Stimulated activated CD4-positive, alpha-beta T cell treated with anti-CD3 and anti-CD28 coated beads, Interleukin-1b, Interleukin-23, amount 100 ng/mL, for 24 hours (primary cell): ENCODE measurements around the gene NIPBL.
"Not testable (repeated sequence)": the region's sequence is repeated elsewhere in the genome, so short reads cannot be mapped to it uniquely, and the experiment has no call there.

Experiments used
- DNase-seq, 4 experiments: peaks; one replicate each; pipeline ENCODE4 v3.0.0-alpha.2; 2020; ENCODE audit warnings: low read depth in 4 of 4, low spot score in 1 of 4

The NIPBL gene

DNA sequence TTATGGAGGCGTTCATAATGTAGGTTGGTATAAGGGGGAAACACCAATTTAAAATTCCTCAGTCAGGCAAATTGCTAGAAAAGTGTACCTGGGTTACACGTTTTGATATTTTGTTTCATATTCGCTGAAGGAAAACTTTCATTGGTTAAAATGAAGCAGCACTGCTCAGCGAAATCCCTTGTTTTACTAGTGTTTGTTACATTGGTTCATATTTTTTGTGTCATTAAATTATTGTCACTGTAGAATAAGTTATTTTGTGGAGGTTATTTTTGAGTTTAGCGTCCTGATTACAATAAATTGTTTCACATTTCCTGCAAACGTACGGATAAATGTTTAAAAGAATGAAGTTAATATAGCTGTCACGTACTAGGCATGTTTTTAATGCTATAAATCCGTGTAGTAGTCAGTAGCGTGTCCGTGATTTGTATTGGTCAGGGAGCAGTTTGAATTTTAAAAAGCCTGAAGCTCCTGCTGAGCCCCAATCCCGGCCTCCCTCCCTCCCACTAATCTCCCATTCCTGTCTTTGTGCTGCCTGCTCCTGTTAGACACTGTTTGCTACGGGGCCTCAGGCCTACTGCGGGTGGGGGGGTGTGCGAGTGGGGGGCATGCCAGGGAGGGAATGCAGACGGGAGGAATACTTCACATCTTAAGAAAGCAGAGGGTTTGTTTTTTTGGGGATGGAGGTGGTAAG lies 2.0 kb downstream of the NIPBL start:
- DNase-seq: no peak

DNA sequence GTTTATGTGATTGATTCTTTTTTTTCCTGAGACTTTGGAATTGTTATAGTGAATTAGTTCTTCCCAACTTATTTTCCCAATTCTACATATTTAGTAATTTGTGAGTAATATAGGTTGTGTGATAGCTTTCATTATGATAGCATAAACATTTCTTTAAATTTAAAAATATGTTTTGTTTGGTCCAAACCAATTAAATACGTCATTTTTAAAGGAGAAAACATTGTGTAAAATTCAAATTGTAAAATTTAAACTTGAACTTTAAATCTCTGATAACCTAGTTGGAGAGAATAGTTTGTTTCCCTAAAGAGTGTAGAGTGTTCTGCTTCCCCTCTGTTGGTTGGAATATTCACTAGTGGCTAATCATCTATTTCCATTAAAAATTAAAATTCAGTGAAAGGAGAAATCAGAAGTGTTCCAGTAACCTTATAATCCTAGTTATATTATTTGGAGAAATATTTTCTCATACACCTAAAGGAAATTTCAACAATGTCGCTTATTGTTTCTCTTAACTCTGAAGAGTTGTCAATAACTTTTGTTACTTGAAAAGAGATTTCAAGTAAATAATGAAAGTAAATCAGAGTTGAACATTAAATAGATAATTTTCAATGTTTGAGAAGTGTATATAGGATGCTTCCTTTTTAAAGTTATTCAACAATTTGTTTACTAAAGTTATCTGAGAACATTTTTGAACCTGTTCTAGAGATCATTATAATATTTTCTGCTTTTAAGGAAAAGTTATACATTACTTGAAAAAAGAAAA lies 2.9 kb downstream of the NIPBL start:
- no peak for DNase-seq

DNA sequence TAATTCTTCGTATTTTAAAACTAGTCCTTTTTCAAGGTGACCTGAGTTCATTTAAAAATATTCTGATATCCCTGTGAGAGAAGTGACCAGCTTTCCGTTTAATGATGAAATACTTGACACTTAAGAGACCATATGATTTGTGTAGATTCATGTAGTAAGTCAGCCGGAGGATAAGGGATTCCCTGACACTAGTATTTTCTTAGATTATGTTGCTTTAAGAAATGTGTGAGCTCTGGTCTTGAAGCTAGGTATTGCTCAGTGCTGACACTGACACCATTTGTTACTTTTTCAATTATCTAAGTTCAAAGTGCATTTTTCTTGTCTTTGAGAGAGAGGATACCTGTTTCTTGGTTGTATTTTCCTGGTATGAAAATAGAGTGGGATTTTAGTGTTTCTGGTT lies 4.2 kb downstream of the NIPBL start:
- no peak for DNase-seq

DNA sequence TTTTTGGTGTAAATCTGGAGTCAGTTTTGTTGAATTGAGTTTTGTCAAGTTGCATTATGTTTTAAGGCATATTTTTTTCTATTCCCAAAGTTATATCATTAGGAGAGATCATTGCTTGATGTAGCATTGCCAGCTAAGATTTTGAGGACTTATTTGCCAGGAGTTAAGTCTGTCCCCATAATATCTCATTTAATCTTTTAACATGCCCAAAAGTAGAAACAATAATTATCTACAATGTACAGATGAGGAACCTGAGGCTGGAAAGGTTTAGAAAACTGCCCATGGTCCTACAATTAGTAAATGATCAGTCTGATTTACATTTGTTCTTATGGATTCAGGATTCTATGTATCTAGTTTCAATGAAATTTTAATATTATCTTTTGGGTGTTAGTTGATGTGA lies 4.7 kb downstream of the NIPBL start:
- no peak for DNase-seq

DNA sequence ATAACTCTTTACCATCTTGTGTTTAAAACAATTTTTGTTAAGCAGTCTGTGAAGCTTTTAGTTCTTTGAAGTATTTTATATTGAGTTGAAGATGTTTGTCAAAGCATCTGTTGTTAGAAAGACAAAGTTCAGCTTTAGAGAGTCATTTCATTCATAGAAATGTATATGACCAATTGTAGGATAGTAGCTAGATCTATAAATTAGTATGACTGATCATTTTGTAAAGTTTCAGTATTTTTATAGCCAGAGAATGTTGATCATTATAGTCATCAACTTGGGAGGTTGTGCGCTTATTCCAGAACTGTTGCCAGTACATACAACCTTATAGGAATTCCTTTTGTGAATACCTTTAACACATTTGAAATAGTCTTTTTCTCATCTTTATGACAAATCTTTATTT lies 5.2 kb downstream of the NIPBL start:
- no peak for DNase-seq

DNA sequence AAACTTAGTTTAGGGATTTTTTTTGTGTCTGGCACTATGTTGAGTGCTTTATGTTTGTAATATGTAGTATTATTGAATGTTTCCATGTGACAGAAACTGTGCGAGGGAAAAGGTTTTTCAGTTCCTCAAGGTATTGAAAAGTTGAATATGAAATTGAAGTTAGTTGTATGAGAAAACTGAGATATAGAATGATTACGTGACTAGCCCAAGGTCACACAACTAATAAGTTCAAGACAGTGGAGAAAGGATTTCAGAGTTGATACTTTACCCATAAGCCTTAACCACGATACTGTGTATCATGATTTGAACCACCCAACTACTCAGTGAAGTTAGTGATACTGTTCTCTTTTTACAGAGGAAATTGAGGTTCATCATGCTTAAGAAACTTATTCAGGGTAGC lies 5.7 kb downstream of the NIPBL start:
- DNase-seq: no peak

DNA sequence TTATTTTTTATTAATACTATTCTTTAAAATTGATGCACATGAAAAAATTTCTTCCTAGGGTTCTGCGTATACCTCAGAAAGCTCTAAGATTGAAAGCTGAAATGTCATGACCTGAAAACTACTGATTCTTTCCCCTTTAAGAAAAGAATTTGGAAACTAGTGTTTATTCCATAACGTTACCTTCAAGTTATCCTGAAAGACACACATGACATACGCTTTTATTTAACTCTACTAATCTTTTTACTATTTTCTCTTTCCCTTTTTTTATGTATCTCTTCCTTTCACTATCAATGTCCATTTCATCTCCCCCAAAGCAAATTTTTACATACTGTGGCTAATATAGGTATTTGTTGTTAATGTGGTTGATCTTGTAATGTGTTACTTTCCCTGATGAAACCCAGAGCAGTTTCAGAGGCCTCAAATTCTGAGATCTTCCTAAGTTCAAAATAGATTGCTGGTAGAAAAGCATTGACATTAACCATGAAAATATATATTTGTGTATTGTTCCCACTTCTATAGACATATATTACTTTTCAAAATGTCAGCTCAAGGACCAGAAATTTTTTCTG lies 7.4 kb downstream of the NIPBL start:
- DNase-seq: no peak

DNA sequence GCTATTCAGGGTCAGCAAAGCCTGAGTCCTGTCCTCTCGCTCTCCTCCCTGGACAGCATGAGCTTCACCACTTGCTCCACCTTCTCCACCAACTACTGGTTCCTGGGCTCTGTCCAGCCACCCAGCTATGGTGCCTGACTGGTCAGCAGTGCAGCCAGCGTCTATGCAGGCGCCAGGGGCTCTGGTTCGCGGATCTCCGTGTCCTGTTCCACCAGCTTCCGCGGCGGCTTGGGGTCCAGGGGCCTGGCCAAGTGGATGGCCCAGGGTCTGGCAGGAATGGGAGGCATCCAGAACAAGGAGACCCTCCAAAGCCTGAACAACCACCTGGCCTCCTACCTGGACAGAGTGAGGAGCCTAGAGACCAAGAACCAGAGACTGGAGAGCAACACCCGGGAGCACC lies 8.6 kb downstream of the NIPBL start:
- DNase-seq: no peak

DNA sequence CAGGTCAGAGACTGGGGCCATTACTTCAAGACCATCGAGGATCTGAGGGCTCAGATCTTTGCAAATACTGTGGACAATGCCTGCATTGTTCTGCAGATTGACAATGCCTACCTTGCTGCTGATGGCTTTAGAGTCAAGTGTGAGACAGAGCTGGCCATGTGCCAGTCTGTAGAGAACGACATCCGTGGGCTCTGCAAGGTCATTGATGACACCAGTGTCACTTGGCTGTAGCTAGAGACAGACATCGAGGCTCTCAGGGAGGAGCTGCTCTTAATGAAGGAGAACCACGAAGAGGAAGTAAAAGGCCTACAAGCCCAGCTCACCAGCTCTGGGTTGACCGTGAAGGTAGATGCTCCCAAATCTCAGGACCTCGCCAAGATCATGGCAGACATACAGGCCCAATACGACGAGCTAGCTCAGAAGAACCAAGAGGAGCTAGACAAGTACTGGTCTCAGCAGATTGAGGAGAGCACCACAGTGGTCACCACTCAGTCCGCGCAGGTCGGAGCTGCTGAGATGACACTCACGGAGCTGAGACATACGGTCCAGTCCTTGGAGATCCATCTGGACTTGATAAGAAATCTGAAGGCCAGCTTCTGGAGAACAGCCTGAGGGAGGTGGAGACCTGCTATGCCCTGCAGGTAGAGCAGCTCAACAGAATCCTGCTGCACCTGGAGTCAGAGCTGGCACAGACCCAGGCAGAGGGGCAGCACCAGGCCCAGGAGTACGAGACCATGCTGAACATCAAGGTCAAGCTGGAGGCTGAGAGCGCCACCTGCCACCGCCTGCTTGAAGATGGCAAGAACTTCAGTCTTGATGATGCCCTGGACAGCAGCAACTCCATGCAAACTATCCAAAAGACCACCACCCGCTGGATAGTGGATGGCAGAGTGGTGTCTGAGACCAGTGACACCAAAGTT lies 9.3 kb downstream of the NIPBL start:
- DNase-seq: no peak

DNA sequence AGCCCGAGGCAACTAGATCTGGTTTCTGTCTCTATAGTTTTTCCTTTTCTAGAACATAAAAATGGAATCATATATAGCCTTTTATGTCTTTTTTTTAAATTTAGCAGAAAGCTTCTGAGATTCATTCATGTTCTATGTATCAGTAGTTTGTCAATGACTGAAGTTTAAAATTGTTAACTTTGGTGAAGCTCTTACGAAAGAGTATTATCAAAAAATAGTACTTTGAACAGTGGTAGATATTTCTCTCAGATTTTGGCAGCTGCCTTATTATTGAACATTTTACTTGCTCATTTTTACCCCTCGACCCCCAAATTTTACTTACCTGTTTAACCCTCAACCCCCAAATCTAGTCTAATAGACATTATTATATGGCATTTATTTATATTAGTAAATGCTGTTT lies 10.2 kb downstream of the NIPBL start:
- DNase-seq: no peak

DNA sequence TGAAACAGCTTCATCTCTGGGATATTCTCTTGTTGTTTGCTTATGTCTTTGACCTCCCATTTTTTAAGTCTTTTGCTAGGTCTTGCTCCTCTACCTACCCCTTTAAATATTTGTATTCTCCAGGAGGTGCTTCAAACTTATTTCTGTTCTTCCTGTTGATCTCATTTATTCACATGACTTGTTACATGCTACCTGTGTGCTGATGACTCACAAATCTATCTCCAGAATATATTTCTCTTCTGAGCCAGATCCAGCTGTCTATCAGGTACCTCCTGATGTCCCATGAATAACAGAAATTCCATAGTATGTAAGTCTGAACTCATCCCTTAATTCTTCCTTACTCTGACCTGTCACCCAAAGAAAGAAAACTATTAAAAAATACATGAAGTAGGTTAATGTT lies 11.0 kb downstream of the NIPBL start:
- DNase-seq: no peak

DNA sequence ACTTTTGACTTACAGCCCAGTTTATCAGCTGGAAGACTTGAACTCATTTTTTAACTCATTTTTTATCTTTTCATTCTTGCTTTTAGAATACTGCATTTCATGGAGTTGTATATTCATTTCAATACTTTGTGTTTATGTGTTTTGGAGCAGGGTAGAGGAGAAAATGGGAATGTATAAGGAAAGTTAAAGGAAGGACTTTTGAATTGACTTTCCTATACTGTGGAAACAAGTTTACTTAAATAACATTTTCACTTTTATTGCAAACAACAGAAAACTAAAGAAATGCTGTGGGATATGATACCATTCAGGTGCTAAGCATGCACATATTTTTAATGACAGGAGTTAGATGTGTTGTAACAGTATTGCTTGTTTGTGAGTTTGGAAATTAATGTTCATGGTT lies 11.7 kb downstream of the NIPBL start:
- DNase-seq: no peak

DNA sequence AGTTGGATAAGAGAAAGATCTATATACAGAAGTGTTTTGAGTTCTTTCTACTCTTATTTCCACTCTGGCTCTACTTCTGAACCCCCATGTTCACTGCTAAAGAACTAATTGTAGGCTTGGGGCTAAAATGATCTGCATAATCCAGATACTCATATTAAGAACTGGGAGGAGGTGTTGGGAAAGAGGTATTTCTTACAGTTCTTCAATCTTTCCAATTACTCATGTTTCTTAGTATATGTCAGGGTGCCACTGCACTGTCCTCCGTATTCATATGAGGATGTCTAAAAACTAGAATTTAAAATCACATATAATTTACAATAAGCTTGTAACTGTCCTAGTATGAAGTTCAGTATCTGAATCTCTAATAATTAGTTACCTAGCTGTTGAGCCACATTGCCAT lies 12.7 kb downstream of the NIPBL start:
- no peak for DNase-seq

DNA sequence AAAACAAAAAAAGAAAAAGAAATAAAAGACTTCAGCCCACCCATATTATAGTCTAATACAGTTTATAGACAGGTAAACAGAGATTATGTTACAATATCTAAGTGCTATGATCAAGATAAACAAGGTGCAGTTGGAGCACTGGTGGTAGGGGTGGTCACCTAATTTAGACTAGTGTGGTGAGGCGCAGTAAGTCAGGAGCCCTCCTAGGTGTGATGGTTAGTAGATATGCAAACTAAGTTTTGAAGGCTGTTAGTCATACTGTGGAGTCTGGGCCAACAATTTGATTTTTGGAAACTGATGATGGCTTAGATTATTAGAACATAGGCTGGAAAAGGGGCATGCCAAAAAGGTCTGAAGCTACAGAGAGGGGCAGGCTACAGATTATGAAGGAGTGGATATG lies 14.7 kb downstream of the NIPBL start:
- no peak for DNase-seq

DNA sequence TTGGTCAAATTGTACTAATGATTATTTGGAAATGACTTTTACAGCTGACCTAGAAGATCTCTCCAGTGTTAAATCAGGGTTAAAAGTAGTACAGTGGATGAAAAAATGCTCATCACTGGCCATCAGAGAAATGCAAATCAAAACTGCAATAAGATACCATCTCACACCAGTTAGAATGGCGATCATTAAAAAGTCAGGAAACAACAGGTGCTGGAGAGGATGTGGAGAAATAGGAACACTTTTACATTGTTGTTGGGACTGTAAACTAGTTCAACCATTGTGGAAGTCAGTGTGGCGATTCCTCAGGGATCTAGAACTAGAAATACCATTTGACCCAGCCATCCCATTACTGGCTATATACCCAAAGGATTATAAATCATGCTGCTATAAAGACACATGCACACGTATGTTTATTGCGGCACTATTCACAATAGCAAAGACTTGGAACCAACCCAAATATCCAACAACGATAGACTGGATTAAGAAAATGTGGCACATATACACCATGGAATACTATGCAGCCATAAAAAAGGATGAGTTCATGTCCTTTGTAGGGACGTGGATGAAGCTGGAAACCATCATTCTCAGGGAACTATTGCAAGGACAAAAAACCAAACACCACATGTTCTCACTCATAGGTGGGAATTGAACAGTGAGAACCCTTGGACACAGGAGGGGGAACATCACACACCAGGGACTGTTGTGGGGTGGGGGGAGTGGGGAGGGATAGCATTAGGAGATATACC lies 15.7 kb downstream of the NIPBL start:
- not testable (repeated sequence) for DNase-seq

DNA sequence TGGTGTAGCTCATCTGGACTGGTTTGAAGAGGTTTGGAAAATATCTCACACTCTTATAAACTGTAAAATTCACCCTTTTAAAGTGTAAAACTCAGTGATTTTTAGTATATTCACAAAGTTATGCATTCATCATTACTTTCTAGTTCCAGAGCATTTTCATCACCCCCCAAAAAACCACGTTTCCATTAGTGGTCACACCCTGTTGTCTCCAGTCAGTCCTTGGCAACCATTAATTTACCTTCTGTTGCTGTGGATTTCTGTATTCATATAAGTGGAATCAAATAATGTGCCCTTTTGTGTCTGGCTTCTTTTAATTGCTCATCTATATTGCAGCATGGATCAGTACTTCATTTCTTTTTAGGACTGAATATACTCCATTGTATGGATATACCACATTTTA lies 18.4 kb downstream of the NIPBL start:
- DNase-seq: no peak

DNA sequence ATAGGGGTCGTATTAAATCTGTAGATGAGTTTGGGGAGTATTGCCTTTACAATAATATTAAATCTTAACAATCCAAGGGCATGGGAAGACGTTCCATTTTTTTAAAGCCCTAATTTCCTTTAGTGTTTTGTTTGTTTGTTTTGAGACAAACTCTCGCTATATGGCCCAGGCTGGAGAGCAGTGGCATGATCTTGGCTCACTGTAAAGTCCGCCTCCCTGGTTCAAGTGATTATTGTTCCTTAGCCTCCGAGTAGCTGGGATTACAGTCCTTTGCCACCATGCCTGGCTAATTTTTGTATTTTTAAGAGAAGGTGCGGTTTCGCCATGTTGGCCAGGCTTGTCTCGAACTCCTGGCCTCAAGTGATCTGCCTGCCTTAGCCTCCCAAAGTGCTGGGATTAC lies 19.9 kb downstream of the NIPBL start:
- no peak for DNase-seq

DNA sequence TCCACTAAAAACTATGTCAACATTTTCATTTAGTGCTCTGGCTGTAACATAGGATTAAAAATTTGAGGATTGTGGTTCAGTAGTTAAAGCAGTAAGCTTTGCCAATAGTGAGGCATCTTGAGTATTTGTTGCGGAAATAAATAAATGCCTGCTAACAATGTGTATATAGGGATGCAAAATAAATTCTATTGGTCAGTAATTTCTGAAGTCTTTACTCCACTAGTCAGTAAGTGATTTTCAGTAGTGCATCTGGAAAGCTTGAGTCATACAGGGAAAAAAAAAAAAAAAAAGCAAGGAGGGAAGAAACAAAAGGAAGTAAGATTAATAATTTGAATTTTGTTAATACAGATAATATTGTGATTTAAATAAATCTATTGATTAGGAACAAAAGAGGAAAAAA lies 21.0 kb downstream of the NIPBL start:
- no peak for DNase-seq

DNA sequence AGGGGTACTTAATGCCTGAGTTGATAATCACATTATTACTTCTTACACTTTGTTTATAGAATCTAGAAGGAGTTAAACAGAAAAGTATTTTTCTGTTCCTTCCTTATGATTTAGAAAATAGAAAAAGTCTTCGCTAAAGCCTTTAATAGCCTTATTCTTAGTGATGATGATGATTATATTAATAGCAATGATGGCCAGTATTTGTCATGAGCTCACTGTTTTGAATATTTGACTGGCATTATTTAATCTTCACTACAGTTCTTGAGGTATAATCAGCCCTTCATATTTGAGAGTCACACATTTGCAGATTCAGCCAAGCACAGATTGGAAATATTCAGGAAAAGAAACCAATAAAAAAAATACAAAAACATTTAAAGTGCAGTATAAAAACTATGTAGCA lies 23.3 kb downstream of the NIPBL start:
- no peak for DNase-seq

DNA sequence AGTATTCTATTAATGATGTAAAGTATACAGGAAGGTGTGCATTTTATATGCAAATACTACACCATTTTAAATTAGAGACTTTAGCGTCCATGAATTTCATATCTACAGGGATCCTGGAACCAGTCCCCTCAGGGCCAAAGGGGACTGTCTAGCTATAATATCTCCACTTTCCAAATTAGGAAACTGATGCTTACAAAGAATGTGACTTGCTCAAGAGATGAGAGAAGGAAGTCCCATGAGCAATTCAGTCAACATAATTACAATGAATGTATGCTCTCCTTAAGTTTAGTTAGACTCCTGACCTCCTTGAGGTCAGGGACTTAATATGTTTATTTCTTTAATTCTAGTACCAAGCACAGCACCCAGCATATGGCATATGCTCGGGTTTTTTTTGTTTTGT lies 23.7 kb downstream of the NIPBL start:
- DNase-seq: no peak

DNA sequence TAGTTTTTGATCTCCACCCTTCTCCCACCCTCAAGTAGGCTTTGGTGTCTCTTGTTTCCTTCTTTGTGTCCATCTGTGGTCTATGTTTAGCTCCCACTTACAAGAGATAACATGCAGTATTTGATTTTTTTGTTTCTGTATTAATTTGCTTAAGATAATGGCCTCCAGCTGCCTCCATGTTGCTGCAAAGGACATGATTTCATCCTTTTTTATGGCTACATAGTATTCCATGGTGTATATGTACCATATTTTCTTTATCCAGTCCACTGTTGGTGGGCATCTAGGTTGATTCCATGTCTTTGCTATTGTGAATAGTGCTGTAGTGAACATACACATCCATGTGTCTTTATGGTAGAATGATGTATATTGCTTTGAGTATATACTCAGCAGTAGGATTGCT lies 24.5 kb downstream of the NIPBL start:
- DNase-seq: not testable (repeated sequence)
